OCI-M2 (cell line): ENCODE measurements around the gene INTS2.
"Not testable (repeated sequence)": the region's sequence is repeated elsewhere in the genome, so short reads cannot be mapped to it uniquely, and the experiment has no call there.

ENCODE experiments used
- DNase-seq: peaks from one replicate; lab custom pipeline; 2025; ENCODE audit not compliant: unreplicated experiment; lab: John Stamatoyannopoulos, UW

INTS2 gene

GRCh38 chr17:61897548-61898180, 30.1 kb downstream of the INTS2 start:
- no peak for DNase-seq

- DNase-seq = no peak
Measured at GRCh38 chr17:61895391-61895790, 32.4 kb downstream of the INTS2 start.

- not testable (repeated sequence) for DNase-seq
Measured at GRCh38 chr17:61894310-61894709, 33.5 kb downstream of the INTS2 start.

- not testable (repeated sequence) for DNase-seq
Measured at GRCh38 chr17:61887733-61888132, 40.0 kb downstream of the INTS2 start.

GRCh38 chr17:61885865-61886264, 41.9 kb downstream of the INTS2 start:
- DNase-seq = not testable (repeated sequence)

GRCh38 chr17:61884864-61885263, 42.9 kb downstream of the INTS2 start:
- DNase-seq = no peak

- DNase-seq = no peak
Measured at GRCh38 chr17:61880589-61881102, 47.1 kb downstream of the INTS2 start.

GRCh38 chr17:61878984-61879612, 48.7 kb downstream of the INTS2 start:
- DNase-seq = no peak

- DNase-seq = no peak
Measured at GRCh38 chr17:61878520-61878919, 49.3 kb downstream of the INTS2 start.

- DNase-seq = no peak
Measured at GRCh38 chr17:61877837-61878236, 49.9 kb downstream of the INTS2 start.

- no peak for DNase-seq
Measured at GRCh38 chr17:61875804-61876203, 52.0 kb downstream of the INTS2 start.

GRCh38 chr17:61875285-61875684, 52.5 kb downstream of the INTS2 start:
- no peak for DNase-seq

GRCh38 chr17:61874075-61874474, 53.7 kb downstream of the INTS2 start:
- DNase-seq = no peak

- no peak for DNase-seq
Measured at GRCh38 chr17:61872099-61872498, 55.7 kb downstream of the INTS2 start.

- DNase-seq = no peak
Measured at GRCh38 chr17:61869138-61869537, 58.6 kb downstream of the INTS2 start.

- no peak for DNase-seq
Measured at GRCh38 chr17:61868074-61868473, 59.7 kb downstream of the INTS2 start.

- no peak for DNase-seq
Measured at GRCh38 chr17:61867033-61867432, 60.7 kb downstream of the INTS2 start.

GRCh38 chr17:61863801-61864126, 64.0 kb downstream of the INTS2 start:
- DNase-seq = no peak

GRCh38 chr17:61862975-61863800, 64.6 kb downstream of the INTS2 start, which contains the start of gene BRIP1:
TSS of gene BRIP1 (minus strand) at chr17:61863528. CDS start at chr17:61861539, 1,989 bp downstream.
- DNase-seq = peak; percentile 57

- no peak for DNase-seq
Measured at GRCh38 chr17:61862105-61862574, 65.6 kb downstream of the INTS2 start.

- DNase-seq = not testable (repeated sequence)
Measured at GRCh38 chr17:61860397-61860796, 67.4 kb downstream of the INTS2 start.

GRCh38 chr17:61856035-61856434, 71.7 kb downstream of the INTS2 start:
- DNase-seq = no peak
